Activated naive CD8-positive, alpha-beta T cell treated with anti-CD3 and anti-CD28 coated beads for 36 hours (primary cell): ENCODE measurements around the gene GNGT2. TPM values are rescaled to one million over a fixed set of nuclear protein-coding genes. Genes with fewer than 3 reads are reported as not detected.
"Not testable (repeated sequence)": the region's sequence is repeated elsewhere in the genome, so short reads cannot be mapped to it uniquely, and the experiment has no call there.

Source experiments
- DNase-seq: peaks from one replicate; pipeline ENCODE4 v3.0.0; 2021
- H3K27ac Mint-ChIP-seq: one replicate; pipeline ENCODE4 v1.8.0; 2022; ENCODE audit warnings: mild to moderate bottlenecking, moderate library complexity, mixed read lengths
- H3K27me3 Mint-ChIP-seq: one replicate; pipeline ENCODE4 v1.8.0; 2022; ENCODE audit warnings: mild to moderate bottlenecking, mixed read lengths
- H3K36me3 Mint-ChIP-seq: one replicate; pipeline ENCODE4 v1.8.0; 2021; ENCODE audit warnings: mild to moderate bottlenecking, mixed read lengths
- H3K4me1 Mint-ChIP-seq: one replicate; pipeline ENCODE4 v1.8.0; 2021; ENCODE audit warnings: mixed read lengths
- H3K4me3 Mint-ChIP-seq: one replicate; pipeline ENCODE4 v1.8.0; 2022; ENCODE audit warnings: mild to moderate bottlenecking, moderate library complexity, mixed read lengths
- H3K9me3 Mint-ChIP-seq: one replicate; pipeline ENCODE4 v1.8.0; 2022; ENCODE audit warnings: mixed read lengths
- total RNA-seq, 2 experiments: library from RNA; stranded (reverse); gene quantifications; one replicate each; pipeline ENCODE4 v1.2.3, GENCODE V29; 2021

GNGT2 gene
- total RNA-seq, 2 experiments from 2014 or later, result 25.5 to 28.4 TPM

- no peak overlapping the region for H3K4me3 Mint-ChIP-seq
- H3K27me3 Mint-ChIP-seq, result no peaks in the 10 kb centered on the region
- H3K4me1 Mint-ChIP-seq, result peaks cover 2% of the 10 kb centered on the region
- H3K36me3 Mint-ChIP-seq, result peaks cover 2% of the 10 kb centered on the region
- peaks cover 21% of the 10 kb centered on the region for H3K9me3 Mint-ChIP-seq
- H3K27ac Mint-ChIP-seq, result no peak overlapping the region
- no peak for DNase-seq
These were observed 29.3 kb downstream of the GNGT2 start for GRCh38 chr17:49180998-49181635.

- Mint-ChIP-seq H3K9me3 (peaks cover 21% of the 10 kb centered on the region), H3K4me3 (no peak overlapping the region), H3K4me1 (peaks cover 2% of the 10 kb centered on the region), H3K36me3 (peaks cover 4% of the 10 kb centered on the region), H3K27me3 (no peaks in the 10 kb centered on the region), H3K27ac (no peak overlapping the region)
- peak; percentile 51 for DNase-seq
These were observed 30.1 kb downstream of the GNGT2 start for GRCh38 chr17:49180303-49180702.

- H3K36me3 Mint-ChIP-seq, H3K4me1 Mint-ChIP-seq, H3K27ac Mint-ChIP-seq, H3K27me3 Mint-ChIP-seq, H3K4me3 Mint-ChIP-seq, DNase-seq: not testable (repeated sequence)
- H3K9me3 Mint-ChIP-seq, result peaks cover 25% of the 10 kb centered on the region
These were observed 34.4 kb downstream of the GNGT2 start for GRCh38 chr17:49175978-49176377.

- H3K4me1 Mint-ChIP-seq, H3K4me3 Mint-ChIP-seq, DNase-seq, H3K27ac Mint-ChIP-seq, H3K36me3 Mint-ChIP-seq: not testable (repeated sequence)
- peaks cover 36% of the 10 kb centered on the region for H3K27me3 Mint-ChIP-seq
- H3K9me3 Mint-ChIP-seq, result peaks cover 11% of the 10 kb centered on the region
These were observed 39.7 kb downstream of the GNGT2 start for GRCh38 chr17:49170711-49171110.

GRCh38 chr17:49170216-49170615 is 40.2 kb downstream of the GNGT2 start:
- Mint-ChIP-seq H3K9me3 (peaks cover 8% of the 10 kb centered on the region), H3K36me3 (no peaks in the 10 kb centered on the region), H3K4me1 (no peaks in the 10 kb centered on the region), H3K27me3 (peaks cover 36% of the 10 kb centered on the region), H3K27ac (no peak overlapping the region), H3K4me3 (no peak overlapping the region)
- no peak for DNase-seq

- Mint-ChIP-seq H3K4me3 (no peak overlapping the region), H3K27ac (no peak overlapping the region), H3K4me1 (no peaks in the 10 kb centered on the region), H3K36me3 (no peaks in the 10 kb centered on the region), H3K9me3 (peaks cover 2% of the 10 kb centered on the region), H3K27me3 (peaks cover 36% of the 10 kb centered on the region)
- no peak for DNase-seq
These were observed 41.7 kb downstream of the GNGT2 start for GRCh38 chr17:49168706-49169105.

GRCh38 chr17:49165143-49165542 is 45.2 kb downstream of the GNGT2 start:
- Mint-ChIP-seq H3K4me1 (no peaks in the 10 kb centered on the region), H3K36me3 (no peaks in the 10 kb centered on the region), H3K4me3 (no peak overlapping the region), H3K9me3 (no peaks in the 10 kb centered on the region), H3K27ac (no peak overlapping the region), H3K27me3 (peaks cover 31% of the 10 kb centered on the region)
- no peak for DNase-seq

- no peak overlapping the region for H3K27ac Mint-ChIP-seq
- peaks cover 24% of the 10 kb centered on the region for H3K27me3 Mint-ChIP-seq
- DNase-seq, result no peak
- H3K4me1 Mint-ChIP-seq, result no peaks in the 10 kb centered on the region
- H3K36me3 Mint-ChIP-seq, result no peaks in the 10 kb centered on the region
- H3K9me3 Mint-ChIP-seq, result no peaks in the 10 kb centered on the region
- no peak overlapping the region for H3K4me3 Mint-ChIP-seq
These were observed 47.5 kb downstream of the GNGT2 start for GRCh38 chr17:49162866-49163265.

- H3K4me3 Mint-ChIP-seq, result no peak overlapping the region
- H3K4me1 Mint-ChIP-seq, result no peaks in the 10 kb centered on the region
- H3K27me3 Mint-ChIP-seq, result peaks cover 35% of the 10 kb centered on the region
- H3K36me3 Mint-ChIP-seq, result no peaks in the 10 kb centered on the region
- H3K27ac Mint-ChIP-seq, result no peak overlapping the region
- no peak for DNase-seq
- no peaks in the 10 kb centered on the region for H3K9me3 Mint-ChIP-seq
These were observed 52.6 kb downstream of the GNGT2 start for GRCh38 chr17:49157784-49158183.

GRCh38 chr17:49156256-49156655 is 54.1 kb downstream of the GNGT2 start:
- Mint-ChIP-seq H3K4me3 (no peak overlapping the region), H3K27ac (no peak overlapping the region), H3K27me3 (peaks cover 40% of the 10 kb centered on the region), H3K9me3 (no peaks in the 10 kb centered on the region), H3K4me1 (no peaks in the 10 kb centered on the region), H3K36me3 (no peaks in the 10 kb centered on the region)
- DNase-seq, result no peak

Other genes with a start within 250 kb of the GNGT2 start
- gene GIP, start 242.0 kb downstream of the GNGT2 start, total RNA-seq, result not detected
- gene IGF2BP1, start 213.2 kb downstream of the GNGT2 start, total RNA-seq, result 1 to 10 TPM; 1.1 to 1.3 TPM
- gene B4GALNT2, start 77.8 kb downstream of the GNGT2 start, total RNA-seq, result not detected
- gene ABI3, start 133 bp upstream of the GNGT2 start, total RNA-seq, result 10 to 100 TPM; 54.9 to 55.5 TPM
- gene PHOSPHO1, start 20.2 kb upstream of the GNGT2 start, total RNA-seq, result not detected
- gene ZNF652, start 151.7 kb upstream of the GNGT2 start, total RNA-seq, result 1 to 10 TPM; 5.3 to 5.5 TPM
- gene PHB1, start 204.3 kb upstream of the GNGT2 start, total RNA-seq, result 100 to 1,000 TPM; 441 to 451 TPM